Liver (tissue), 3 donors: ENCODE measurements around the gene WNT4.

ENCODE experiments used
- JUND ChIP-seq, 2 donors: IDR thresholded peaks; 2 replicates each; pipeline ENCODE4 v1.6.1; 2016; ENCODE audit warnings: antibody characterized with exemption in 2 of 2
- NR2F2 ChIP-seq: IDR thresholded peaks from 2 replicates; pipeline ENCODE4 v1.6.1; 2016; ENCODE audit warnings: antibody characterized with exemption
- TAF1 ChIP-seq: conservative IDR thresholded peaks from 2 replicates; pipeline ENCODE4 v1.6.1; 2016; ENCODE audit warnings: antibody characterized with exemption, mild to moderate bottlenecking
- YY1 ChIP-seq: IDR thresholded peaks from 2 replicates; pipeline ENCODE4 v1.6.1; 2016; ENCODE audit warnings: antibody characterized with exemption, mild to moderate bottlenecking
- TF ChIP-seq, protein P1 (sequence below): fragments of 150-350 bp; IDR thresholded peaks from 2 replicates; pipeline ENCODE4 v1.5.1; 2017; ENCODE audit warnings: improper control_type of control experiment, low read depth, low read length; ENCODE audit not compliant: missing input control
- donor health status: healthy.
- donor health status: healthy.

DNA sequence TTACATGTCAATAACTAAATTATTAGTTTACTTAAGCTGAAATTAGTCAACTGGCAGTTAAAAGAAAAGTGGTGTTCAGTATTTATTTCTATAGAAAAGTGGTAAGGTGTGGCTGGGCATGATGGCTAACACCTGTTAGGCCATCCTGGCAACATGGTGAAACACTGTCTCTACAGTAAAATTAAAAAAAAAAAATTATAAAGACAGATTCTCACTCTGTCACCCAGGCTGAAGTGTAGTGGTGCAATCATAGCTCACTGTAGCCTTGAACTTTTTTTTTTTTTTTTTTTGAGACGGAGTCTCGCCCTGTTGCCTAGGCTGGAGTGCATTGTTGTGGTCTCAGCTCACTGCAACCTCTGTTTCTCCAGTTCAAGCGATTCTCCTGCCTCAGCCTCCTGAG lies 32.9 kb downstream of the WNT4 start:
- TF ChIP-seq, protein P1, sequence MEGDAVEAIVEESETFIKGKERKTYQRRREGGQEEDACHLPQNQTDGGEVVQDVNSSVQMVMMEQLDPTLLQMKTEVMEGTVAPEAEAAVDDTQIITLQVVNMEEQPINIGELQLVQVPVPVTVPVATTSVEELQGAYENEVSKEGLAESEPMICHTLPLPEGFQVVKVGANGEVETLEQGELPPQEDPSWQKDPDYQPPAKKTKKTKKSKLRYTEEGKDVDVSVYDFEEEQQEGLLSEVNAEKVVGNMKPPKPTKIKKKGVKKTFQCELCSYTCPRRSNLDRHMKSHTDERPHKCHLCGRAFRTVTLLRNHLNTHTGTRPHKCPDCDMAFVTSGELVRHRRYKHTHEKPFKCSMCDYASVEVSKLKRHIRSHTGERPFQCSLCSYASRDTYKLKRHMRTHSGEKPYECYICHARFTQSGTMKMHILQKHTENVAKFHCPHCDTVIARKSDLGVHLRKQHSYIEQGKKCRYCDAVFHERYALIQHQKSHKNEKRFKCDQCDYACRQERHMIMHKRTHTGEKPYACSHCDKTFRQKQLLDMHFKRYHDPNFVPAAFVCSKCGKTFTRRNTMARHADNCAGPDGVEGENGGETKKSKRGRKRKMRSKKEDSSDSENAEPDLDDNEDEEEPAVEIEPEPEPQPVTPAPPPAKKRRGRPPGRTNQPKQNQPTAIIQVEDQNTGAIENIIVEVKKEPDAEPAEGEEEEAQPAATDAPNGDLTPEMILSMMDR: no peak
- TF ChIP-seq TAF1 (no peak), JUND (IDR thresholded peaks at IDR 0.05) (no peak), NR2F2 (no peak), YY1 (no peak)
